Spinal cord (tissue), 10 donors: Measurements from ENCODE around the gene FMO5. TPM values are rescaled to one million over a fixed set of nuclear protein-coding genes. Genes with fewer than 3 reads are reported as not detected.

Experiments used
- DNase-seq, 6 donors: peaks; one replicate each; pipeline versions ENCODE4 v3.0.0 to v3.0.0-alpha.2; 2013 to 2015; ENCODE audit warnings: low spot score in 6 of 6, low read depth in 4 of 6
- H3K27ac ChIP-seq: one replicate; pipeline ENCODE4 v1.5.1; 2013; ENCODE audit warnings: low read depth, low read length, control low read depth
- H3K27me3 ChIP-seq: one replicate; pipeline ENCODE4 v1.6.1; 2013; ENCODE audit warnings: low read length; ENCODE audit not compliant: control insufficient read depth, insufficient read depth
- H3K36me3 ChIP-seq: one replicate; pipeline ENCODE4 v1.6.1; 2013; ENCODE audit warnings: low read length; ENCODE audit not compliant: control insufficient read depth, insufficient read depth
- H3K4me1 ChIP-seq: one replicate; pipeline ENCODE4 v1.6.1; 2013; ENCODE audit warnings: low read length; ENCODE audit not compliant: control insufficient read depth, insufficient read depth
- H3K4me3 ChIP-seq: one replicate; pipeline ENCODE4 v1.5.1; 2013; ENCODE audit warnings: low read depth, low read length, control low read depth
- H3K9me3 ChIP-seq: one replicate; pipeline ENCODE4 v1.6.1; 2013; ENCODE audit warnings: low read length; ENCODE audit not compliant: control insufficient read depth, insufficient read depth
- WGBS: methylation state at CpG from one replicate; pipeline ENCODE4 v1.1.5; 2013; ENCODE audit warnings: missing lambda C conversion rate; ENCODE audit not compliant: insufficient coverage; 5-methylcytosine and 5-hydroxymethylcytosine counted together
- long read RNA-seq, 4 donors: transcript quantifications; one replicate each; lab custom pipeline, GENCODE V29; 2026
- polyA plus RNA-seq, 2 donors: library from polyadenylated mRNA; unstranded; fragments of 120-200 nt; gene quantifications; one replicate each; pipeline ENCODE4 v1.2.1, GENCODE V29; 2013; ENCODE audit not compliant: insufficient read length in 2 of 2
- total RNA-seq, 2 donors: library from RNA; depleted of rRNA in 1 of 2; stranded (reverse); fragments of 120-200 nt in 1 of 2; fragments of >200 nt in 1 of 2; gene quantifications; one replicate each; pipeline versions ENCODE4 v1.2.3 to v1.2.4, GENCODE V29; 2013 to 2014
- donor health status: healthy.

The FMO5 gene
- total RNA-seq = 1 to 10 TPM; 2.5 to 3.1 TPM
- polyA plus RNA-seq = 1 to 10 TPM; 4.7 to 5.0 TPM
- long read RNA-seq, donor 1, partial matches to known transcripts = 27 of 27 reads
- long read RNA-seq, donor 1, other reads (novel, unspliced or antisense) = 0 of 27 reads
- long read RNA-seq, donor 2 = 0 reads
- long read RNA-seq, donor 3 = 0 reads
- long read RNA-seq, donor 4, partial matches to known transcripts = 0 of 1 reads
- long read RNA-seq, donor 4, other reads (novel, unspliced or antisense) = 0 of 1 reads

- peak in 4 of 6 donors; percentile 19 to 58 (median 43) for DNase-seq
- peak within 1 kb of the TSS; percentile 61 for H3K4me3 ChIP-seq
Observed at GRCh38 chr1:147225193-147225730, at the start of gene FMO5. TSS of gene FMO5 (minus strand) at chr1:147225339. CDS start at chr1:147225029, 310 bp downstream.

GRCh38 chr1:147273409-147274336 lies 48.5 kb upstream of the FMO5 start:
- no CpG with 5 or more reads among the region's 6 CpGs for WGBS
- no peak overlapping the region for H3K27ac ChIP-seq
- no peak overlapping the region for H3K4me3 ChIP-seq
- peak; percentile 38 to 91 (median 50) for DNase-seq
- no peaks in the 10 kb centered on the region for H3K27me3 ChIP-seq
- H3K9me3 ChIP-seq = no peaks in the 10 kb centered on the region
- H3K4me1 ChIP-seq = no peaks in the 10 kb centered on the region
- peaks cover 2% of the 10 kb centered on the region for H3K36me3 ChIP-seq

More at GRCh38 chr1:147225193-147225730, at the start of gene FMO5:
- Histone ChIP-seq H3K27me3 (peaks cover 3% of the 10 kb centered on the region), H3K4me1 (peaks cover 4% of the 10 kb centered on the region), H3K36me3 (no peaks in the 10 kb centered on the region), H3K9me3 (no peaks in the 10 kb centered on the region), H3K27ac (peak within 1 kb of the TSS; percentile 17)
- WGBS = under 1% methylated on average over 17 of the region's 17 CpGs

- no peak for DNase-seq
- Histone ChIP-seq H3K27ac (no peak overlapping the region), H3K27me3 (no peaks in the 10 kb centered on the region), H3K4me3 (no peak overlapping the region), H3K4me1 (no peaks in the 10 kb centered on the region), H3K9me3 (no peaks in the 10 kb centered on the region), H3K36me3 (peaks cover 2% of the 10 kb centered on the region)
- no CpG with 5 or more reads among the region's 3 CpGs for WGBS
Observed at GRCh38 chr1:147272042-147272441, 46.9 kb upstream of the FMO5 start.

- no CpG with 5 or more reads among the region's 2 CpGs for WGBS
- no peak for DNase-seq
- H3K36me3 ChIP-seq = peaks cover 2% of the 10 kb centered on the region
Observed at GRCh38 chr1:147270721-147271120, 45.6 kb upstream of the FMO5 start.

GRCh38 chr1:147267711-147268110 lies 42.6 kb upstream of the FMO5 start:
- Histone ChIP-seq H3K27me3 (no peaks in the 10 kb centered on the region), H3K9me3 (no peaks in the 10 kb centered on the region), H3K4me3 (no peak overlapping the region), H3K36me3 (peaks cover 2% of the 10 kb centered on the region), H3K4me1 (no peaks in the 10 kb centered on the region), H3K27ac (no peak overlapping the region)
- no peak for DNase-seq
- WGBS = 87% methylated on average over 2 of the region's 4 CpGs

More at GRCh38 chr1:147270721-147271120, 45.6 kb upstream of the FMO5 start:
- Histone ChIP-seq H3K27me3 (no peaks in the 10 kb centered on the region), H3K27ac (no peak overlapping the region), H3K9me3 (no peaks in the 10 kb centered on the region), H3K4me1 (no peaks in the 10 kb centered on the region), H3K4me3 (no peak overlapping the region)

- Histone ChIP-seq H3K36me3 (no peaks in the 10 kb centered on the region), H3K9me3 (no peaks in the 10 kb centered on the region), H3K4me1 (no peaks in the 10 kb centered on the region), H3K27me3 (no peaks in the 10 kb centered on the region), H3K27ac (no peak overlapping the region), H3K4me3 (no peak overlapping the region)
- no peak for DNase-seq
- 81% methylated on average over 4 of the region's 5 CpGs for WGBS
Observed at GRCh38 chr1:147266381-147266780, 41.2 kb upstream of the FMO5 start.

- Histone ChIP-seq H3K27me3 (no peaks in the 10 kb centered on the region), H3K9me3 (no peaks in the 10 kb centered on the region), H3K4me1 (no peaks in the 10 kb centered on the region), H3K27ac (no peak overlapping the region), H3K4me3 (no peak overlapping the region), H3K36me3 (no peaks in the 10 kb centered on the region)
- WGBS = 100% methylated on average over 1 of the region's 3 CpGs
- no peak for DNase-seq
Observed at GRCh38 chr1:147264158-147264768, 39.1 kb upstream of the FMO5 start.

GRCh38 chr1:147260956-147261355 lies 35.8 kb upstream of the FMO5 start:
- no peaks in the 10 kb centered on the region for H3K4me1 ChIP-seq
- H3K9me3 ChIP-seq = no peaks in the 10 kb centered on the region
- no peak for DNase-seq
- WGBS = 88% methylated on average over 1 of the region's 4 CpGs
- H3K4me3 ChIP-seq = no peak overlapping the region
- H3K27ac ChIP-seq = no peak overlapping the region
- H3K27me3 ChIP-seq = no peaks in the 10 kb centered on the region
- no peaks in the 10 kb centered on the region for H3K36me3 ChIP-seq

GRCh38 chr1:147252540-147252939 lies 27.4 kb upstream of the FMO5 start:
- H3K9me3 ChIP-seq = no peaks in the 10 kb centered on the region
- no peak overlapping the region for H3K27ac ChIP-seq
- H3K27me3 ChIP-seq = no peaks in the 10 kb centered on the region
- H3K36me3 ChIP-seq = no peaks in the 10 kb centered on the region
- H3K4me1 ChIP-seq = peaks cover 6% of the 10 kb centered on the region
- DNase-seq = no peak
- 90% methylated on average over 7 of the region's 9 CpGs for WGBS
- no peak overlapping the region for H3K4me3 ChIP-seq
